Forelimb muscle (tissue), 1 donor: ENCODE data around the gene LBH. TPM values are rescaled to one million over a fixed set of nuclear protein-coding genes. Genes with fewer than 3 reads are reported as not detected.

Experiments used
- DNase-seq: peaks from one replicate; pipeline ENCODE4 v3.0.0-alpha.2; 2013; ENCODE audit warnings: low read depth
- polyA plus RNA-seq: library from polyadenylated mRNA; unstranded; fragments of 120-200 nt; gene quantifications from one replicate; pipeline ENCODE4 v1.2.1, GENCODE V29; 2013; ENCODE audit not compliant: insufficient read length

LBH gene
- polyA plus RNA-seq, 1 donor = 17.4 TPM

GRCh38 chr2:30235008-30235655, 3.8 kb downstream of the LBH start:
- no peak for DNase-seq

GRCh38 chr2:30235859-30236535, 4.7 kb downstream of the LBH start:
- DNase-seq = no peak

- DNase-seq = no peak
Measured at GRCh38 chr2:30236591-30237238, 5.4 kb downstream of the LBH start.

GRCh38 chr2:30237239-30237965, 6.1 kb downstream of the LBH start:
- DNase-seq = no peak

GRCh38 chr2:30237966-30238800, 6.8 kb downstream of the LBH start:
- DNase-seq = no peak

GRCh38 chr2:30239308-30239985, 8.1 kb downstream of the LBH start:
- peak; percentile 87 for DNase-seq

- DNase-seq = no peak
Measured at GRCh38 chr2:30239986-30240752, 8.8 kb downstream of the LBH start.

GRCh38 chr2:30243231-30243630, 11.9 kb downstream of the LBH start:
- no peak for DNase-seq

GRCh38 chr2:30245364-30245763, 14.0 kb downstream of the LBH start:
- DNase-seq = no peak

- DNase-seq = no peak
Measured at GRCh38 chr2:30248791-30249190, 17.5 kb downstream of the LBH start.

GRCh38 chr2:30249354-30249753, 18.0 kb downstream of the LBH start:
- no peak for DNase-seq

- no peak for DNase-seq
Measured at GRCh38 chr2:30250421-30250820, 19.1 kb downstream of the LBH start.

- no peak for DNase-seq
Measured at GRCh38 chr2:30252723-30253701, 21.7 kb downstream of the LBH start.

GRCh38 chr2:30253873-30254684, 22.7 kb downstream of the LBH start:
- DNase-seq = no peak

- DNase-seq = no peak
Measured at GRCh38 chr2:30254685-30255001, 23.3 kb downstream of the LBH start.

GRCh38 chr2:30255026-30255425, 23.7 kb downstream of the LBH start:
- no peak for DNase-seq

GRCh38 chr2:30255466-30256408, 24.4 kb downstream of the LBH start:
- no peak for DNase-seq
